ENCODE measurements around the gene PTHLH.

PTHLH gene

GRCh38 chr12:27940245-27940644, 32.3 kb downstream of the PTHLH start:
- H3K9ac ChIP-seq (ENCODE audit: low read depth, low read length) = no peak overlapping the region
- no peaks in the 10 kb centered on the region for H3K4me1 ChIP-seq (ENCODE audit: control insufficient read depth, insufficient read depth, low read length)
- H3K27ac ChIP-seq (ENCODE audit: low read depth, low read length) = no peak overlapping the region
- H3K9me3 ChIP-seq (ENCODE audit: control insufficient read depth, insufficient read depth, low read length) = no peaks in the 10 kb centered on the region
- no peaks in the 10 kb centered on the region for H3K27me3 ChIP-seq (ENCODE audit: control insufficient read depth, insufficient read depth, low read length)
- no peaks in the 10 kb centered on the region for H3K36me3 ChIP-seq (ENCODE audit: control insufficient read depth, insufficient read depth, low read length)
- H3K4me3 ChIP-seq (ENCODE audit: low read depth, low read length) = no peak overlapping the region

GRCh38 chr12:27937768-27938167, 34.8 kb downstream of the PTHLH start:
- H3K9ac ChIP-seq (ENCODE audit: low read depth, low read length) = no peak overlapping the region
- no peaks in the 10 kb centered on the region for H3K4me1 ChIP-seq (ENCODE audit: control insufficient read depth, insufficient read depth, low read length)
- no peaks in the 10 kb centered on the region for H3K9me3 ChIP-seq (ENCODE audit: control insufficient read depth, insufficient read depth, low read length)
- no peaks in the 10 kb centered on the region for H3K27me3 ChIP-seq (ENCODE audit: control insufficient read depth, insufficient read depth, low read length)
- H3K36me3 ChIP-seq (ENCODE audit: control insufficient read depth, insufficient read depth, low read length) = no peaks in the 10 kb centered on the region
- no peak overlapping the region for H3K27ac ChIP-seq (ENCODE audit: low read depth, low read length)
- H3K4me3 ChIP-seq (ENCODE audit: low read depth, low read length) = no peak overlapping the region

- Histone ChIP-seq H3K4me3 (ENCODE audit: low read depth, low read length) (no peak overlapping the region), H3K27me3 (ENCODE audit: control insufficient read depth, insufficient read depth, low read length) (no peaks in the 10 kb centered on the region), H3K9ac (ENCODE audit: low read depth, low read length) (no peak overlapping the region)
Observed at GRCh38 chr12:27936196-27936595, 36.3 kb downstream of the PTHLH start.

GRCh38 chr12:27934276-27934675, 38.3 kb downstream of the PTHLH start:
- Histone ChIP-seq H3K36me3 (ENCODE audit: control insufficient read depth, insufficient read depth, low read length) (no peaks in the 10 kb centered on the region), H3K4me3 (ENCODE audit: low read depth, low read length) (no peak overlapping the region), H3K4me1 (ENCODE audit: control insufficient read depth, insufficient read depth, low read length) (no peaks in the 10 kb centered on the region), H3K9ac (ENCODE audit: low read depth, low read length) (no peak overlapping the region), H3K27ac (ENCODE audit: low read depth, low read length) (no peak overlapping the region), H3K27me3 (ENCODE audit: control insufficient read depth, insufficient read depth, low read length) (no peaks in the 10 kb centered on the region), H3K9me3 (ENCODE audit: control insufficient read depth, insufficient read depth, low read length) (no peaks in the 10 kb centered on the region)

More at GRCh38 chr12:27936196-27936595, 36.3 kb downstream of the PTHLH start:
- Histone ChIP-seq H3K4me1 (ENCODE audit: control insufficient read depth, insufficient read depth, low read length) (no peaks in the 10 kb centered on the region), H3K27ac (ENCODE audit: low read depth, low read length) (no peak overlapping the region), H3K36me3 (ENCODE audit: control insufficient read depth, insufficient read depth, low read length) (no peaks in the 10 kb centered on the region), H3K9me3 (ENCODE audit: control insufficient read depth, insufficient read depth, low read length) (no peaks in the 10 kb centered on the region)

- Histone ChIP-seq H3K27me3 (ENCODE audit: control insufficient read depth, insufficient read depth, low read length) (no peaks in the 10 kb centered on the region), H3K4me3 (ENCODE audit: low read depth, low read length) (no peak overlapping the region), H3K36me3 (ENCODE audit: control insufficient read depth, insufficient read depth, low read length) (no peaks in the 10 kb centered on the region)
Observed at GRCh38 chr12:27931390-27931789, 41.1 kb downstream of the PTHLH start.

GRCh38 chr12:27927347-27927746, 45.2 kb downstream of the PTHLH start:
- no peaks in the 10 kb centered on the region for H3K36me3 ChIP-seq (ENCODE audit: control insufficient read depth, insufficient read depth, low read length)
- no peaks in the 10 kb centered on the region for H3K4me1 ChIP-seq (ENCODE audit: control insufficient read depth, insufficient read depth, low read length)
- H3K9me3 ChIP-seq (ENCODE audit: control insufficient read depth, insufficient read depth, low read length) = no peaks in the 10 kb centered on the region
- H3K27me3 ChIP-seq (ENCODE audit: control insufficient read depth, insufficient read depth, low read length) = no peaks in the 10 kb centered on the region
- H3K27ac ChIP-seq (ENCODE audit: low read depth, low read length) = no peak overlapping the region
- H3K4me3 ChIP-seq (ENCODE audit: low read depth, low read length) = no peak overlapping the region
- H3K9ac ChIP-seq (ENCODE audit: low read depth, low read length) = no peak overlapping the region

More at GRCh38 chr12:27931390-27931789, 41.1 kb downstream of the PTHLH start:
- no peaks in the 10 kb centered on the region for H3K4me1 ChIP-seq (ENCODE audit: control insufficient read depth, insufficient read depth, low read length)
- no peak overlapping the region for H3K9ac ChIP-seq (ENCODE audit: low read depth, low read length)
- no peak overlapping the region for H3K27ac ChIP-seq (ENCODE audit: low read depth, low read length)
- H3K9me3 ChIP-seq (ENCODE audit: control insufficient read depth, insufficient read depth, low read length) = no peaks in the 10 kb centered on the region

- H3K27ac ChIP-seq (ENCODE audit: low read depth, low read length) = no peak overlapping the region
- no peak overlapping the region for H3K4me3 ChIP-seq (ENCODE audit: low read depth, low read length)
- H3K36me3 ChIP-seq (ENCODE audit: control insufficient read depth, insufficient read depth, low read length) = no peaks in the 10 kb centered on the region
- H3K9me3 ChIP-seq (ENCODE audit: control insufficient read depth, insufficient read depth, low read length) = no peaks in the 10 kb centered on the region
- H3K4me1 ChIP-seq (ENCODE audit: control insufficient read depth, insufficient read depth, low read length) = no peaks in the 10 kb centered on the region
- no peak overlapping the region for H3K9ac ChIP-seq (ENCODE audit: low read depth, low read length)
- no peaks in the 10 kb centered on the region for H3K27me3 ChIP-seq (ENCODE audit: control insufficient read depth, insufficient read depth, low read length)
Observed at GRCh38 chr12:27924350-27925135, 48.0 kb downstream of the PTHLH start.

- Histone ChIP-seq H3K27me3 (ENCODE audit: control insufficient read depth, insufficient read depth, low read length) (no peaks in the 10 kb centered on the region), H3K4me1 (ENCODE audit: control insufficient read depth, insufficient read depth, low read length) (no peaks in the 10 kb centered on the region), H3K4me3 (ENCODE audit: low read depth, low read length) (no peak overlapping the region), H3K9ac (ENCODE audit: low read depth, low read length) (no peak overlapping the region), H3K9me3 (ENCODE audit: control insufficient read depth, insufficient read depth, low read length) (no peaks in the 10 kb centered on the region), H3K36me3 (ENCODE audit: control insufficient read depth, insufficient read depth, low read length) (no peaks in the 10 kb centered on the region), H3K27ac (ENCODE audit: low read depth, low read length) (no peak overlapping the region)
Observed at GRCh38 chr12:27922531-27923139, 49.9 kb downstream of the PTHLH start.

GRCh38 chr12:27919671-27920235, 52.8 kb downstream of the PTHLH start:
- Histone ChIP-seq H3K9ac (ENCODE audit: low read depth, low read length) (no peak overlapping the region), H3K36me3 (ENCODE audit: control insufficient read depth, insufficient read depth, low read length) (no peaks in the 10 kb centered on the region), H3K27ac (ENCODE audit: low read depth, low read length) (no peak overlapping the region), H3K27me3 (ENCODE audit: control insufficient read depth, insufficient read depth, low read length) (no peaks in the 10 kb centered on the region), H3K4me1 (ENCODE audit: control insufficient read depth, insufficient read depth, low read length) (no peaks in the 10 kb centered on the region), H3K4me3 (ENCODE audit: low read depth, low read length) (no peak overlapping the region), H3K9me3 (ENCODE audit: control insufficient read depth, insufficient read depth, low read length) (no peaks in the 10 kb centered on the region)

- no peaks in the 10 kb centered on the region for H3K9me3 ChIP-seq (ENCODE audit: control insufficient read depth, insufficient read depth, low read length)
- H3K4me3 ChIP-seq (ENCODE audit: low read depth, low read length) = no peak overlapping the region
- H3K27ac ChIP-seq (ENCODE audit: low read depth, low read length) = no peak overlapping the region
- H3K9ac ChIP-seq (ENCODE audit: low read depth, low read length) = no peak overlapping the region
- H3K4me1 ChIP-seq (ENCODE audit: control insufficient read depth, insufficient read depth, low read length) = no peaks in the 10 kb centered on the region
- no peaks in the 10 kb centered on the region for H3K36me3 ChIP-seq (ENCODE audit: control insufficient read depth, insufficient read depth, low read length)
- no peaks in the 10 kb centered on the region for H3K27me3 ChIP-seq (ENCODE audit: control insufficient read depth, insufficient read depth, low read length)
Observed at GRCh38 chr12:27915536-27915935, 57.0 kb downstream of the PTHLH start.

GRCh38 chr12:27915021-27915420, 57.5 kb downstream of the PTHLH start:
- H3K9me3 ChIP-seq (ENCODE audit: control insufficient read depth, insufficient read depth, low read length) = no peaks in the 10 kb centered on the region
- no peak overlapping the region for H3K9ac ChIP-seq (ENCODE audit: low read depth, low read length)
- H3K27me3 ChIP-seq (ENCODE audit: control insufficient read depth, insufficient read depth, low read length) = no peaks in the 10 kb centered on the region
- no peaks in the 10 kb centered on the region for H3K4me1 ChIP-seq (ENCODE audit: control insufficient read depth, insufficient read depth, low read length)
- no peak overlapping the region for H3K27ac ChIP-seq (ENCODE audit: low read depth, low read length)
- no peaks in the 10 kb centered on the region for H3K36me3 ChIP-seq (ENCODE audit: control insufficient read depth, insufficient read depth, low read length)
- no peak overlapping the region for H3K4me3 ChIP-seq (ENCODE audit: low read depth, low read length)

All from HUES48 (cell line).